GM19043 (cell line): ENCODE data around the gene ZNF813.
"Not testable (repeated sequence)": the region's sequence is repeated elsewhere in the genome, so short reads cannot be mapped to it uniquely, and the experiment has no call there.

Source experiments
- ATAC-seq: cut with Tn5 transposase; IDR thresholded peaks from one replicate; pipeline ENCODE4 v1.9.1; 2021; ENCODE audit warnings: low read depth; ENCODE audit not compliant: unreplicated experiment

The ZNF813 gene

GRCh38 chr19:53475470-53475869 is 7.9 kb downstream of the ZNF813 start:
- ATAC-seq: not testable (repeated sequence)

DNA sequence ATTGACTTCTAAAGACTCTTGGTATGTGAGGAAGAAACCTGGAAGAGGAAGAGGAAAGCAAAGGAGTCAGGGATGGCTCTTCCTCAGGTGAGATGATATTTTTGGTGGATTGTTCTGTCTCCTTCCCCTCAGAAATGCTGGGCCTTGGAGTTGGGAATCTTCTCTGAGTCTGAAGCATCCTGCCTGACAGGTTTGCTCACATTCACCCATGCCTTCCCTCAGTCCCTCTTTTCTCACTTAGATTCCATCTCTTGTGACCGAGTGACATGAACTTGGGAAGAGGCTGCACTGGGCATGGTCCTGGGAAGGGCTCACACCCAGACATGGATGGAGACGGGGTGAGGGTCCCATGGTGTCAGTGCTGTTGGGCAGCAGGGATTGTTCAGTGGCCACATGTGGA is 16.2 kb downstream of the ZNF813 start:
- ATAC-seq: not testable (repeated sequence)

DNA sequence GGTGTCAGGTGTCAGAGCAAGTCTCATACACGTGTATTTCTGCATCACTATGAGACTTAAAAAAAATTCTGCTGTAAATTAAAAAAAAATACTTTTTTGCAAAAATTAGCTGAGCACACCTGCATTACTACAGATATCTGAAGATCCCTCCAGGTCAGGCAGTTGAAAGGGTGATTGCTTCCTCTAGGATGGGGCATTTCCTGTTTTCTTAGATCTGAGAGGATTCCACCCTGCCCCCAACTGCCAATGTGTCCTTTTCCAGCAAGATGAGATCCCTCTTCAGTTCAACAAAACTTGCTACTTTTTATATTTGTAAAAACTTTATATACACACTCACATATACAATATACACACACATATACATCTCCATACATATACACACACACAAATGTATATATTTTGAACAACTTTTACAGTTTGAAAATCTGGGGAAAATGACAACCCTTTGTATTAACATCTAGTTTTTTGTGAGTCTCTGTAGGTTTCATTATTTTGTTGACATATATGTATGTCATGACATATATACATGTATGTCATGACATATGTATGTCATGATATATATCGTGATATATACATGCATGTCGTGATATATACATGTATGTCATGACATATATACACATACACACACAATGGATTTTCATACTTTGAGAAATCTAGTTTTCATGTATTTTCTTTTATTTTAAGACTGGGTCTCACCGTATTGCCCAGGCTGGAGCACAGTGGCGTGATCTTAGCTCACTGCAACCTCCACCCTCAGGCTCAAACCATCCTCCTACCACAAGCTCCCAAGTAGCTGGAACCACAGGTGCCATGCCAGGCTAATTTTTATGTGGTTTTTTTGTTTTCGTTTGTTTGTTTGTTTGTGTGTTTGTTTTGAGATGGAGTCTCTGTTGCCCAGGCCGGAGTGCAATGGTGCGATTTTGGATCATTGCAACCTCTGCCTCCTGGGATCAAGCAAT is 17.8 kb downstream of the ZNF813 start:
- no peak for ATAC-seq

- no peak for ATAC-seq
These were observed 24.6 kb downstream of the ZNF813 start for GRCh38 chr19:53492153-53492552.

- ATAC-seq: not testable (repeated sequence)
These were observed 29.9 kb downstream of the ZNF813 start for GRCh38 chr19:53497311-53498023.

GRCh38 chr19:53498024-53498395 is 30.5 kb downstream of the ZNF813 start:
- not testable (repeated sequence) for ATAC-seq

DNA sequence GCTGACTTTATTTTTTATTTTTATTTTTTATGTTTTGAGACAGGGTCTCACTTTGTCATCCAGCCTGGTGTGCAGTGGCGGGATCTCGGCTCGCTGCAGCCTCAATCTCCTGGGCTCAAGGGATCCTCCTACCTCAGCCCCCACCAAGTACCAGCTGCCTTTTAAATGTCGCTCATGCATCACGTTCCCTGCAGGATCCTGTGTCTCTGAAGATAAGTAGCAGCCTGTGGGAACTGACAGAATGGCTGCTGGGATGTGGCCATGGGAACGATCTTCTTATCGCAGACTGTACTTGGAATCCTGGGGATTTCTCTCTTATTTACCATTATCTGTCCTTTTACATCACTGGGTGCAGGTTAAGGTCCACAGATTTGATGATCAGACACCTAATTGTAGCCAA is 35.6 kb downstream of the ZNF813 start:
- not testable (repeated sequence) for ATAC-seq

DNA sequence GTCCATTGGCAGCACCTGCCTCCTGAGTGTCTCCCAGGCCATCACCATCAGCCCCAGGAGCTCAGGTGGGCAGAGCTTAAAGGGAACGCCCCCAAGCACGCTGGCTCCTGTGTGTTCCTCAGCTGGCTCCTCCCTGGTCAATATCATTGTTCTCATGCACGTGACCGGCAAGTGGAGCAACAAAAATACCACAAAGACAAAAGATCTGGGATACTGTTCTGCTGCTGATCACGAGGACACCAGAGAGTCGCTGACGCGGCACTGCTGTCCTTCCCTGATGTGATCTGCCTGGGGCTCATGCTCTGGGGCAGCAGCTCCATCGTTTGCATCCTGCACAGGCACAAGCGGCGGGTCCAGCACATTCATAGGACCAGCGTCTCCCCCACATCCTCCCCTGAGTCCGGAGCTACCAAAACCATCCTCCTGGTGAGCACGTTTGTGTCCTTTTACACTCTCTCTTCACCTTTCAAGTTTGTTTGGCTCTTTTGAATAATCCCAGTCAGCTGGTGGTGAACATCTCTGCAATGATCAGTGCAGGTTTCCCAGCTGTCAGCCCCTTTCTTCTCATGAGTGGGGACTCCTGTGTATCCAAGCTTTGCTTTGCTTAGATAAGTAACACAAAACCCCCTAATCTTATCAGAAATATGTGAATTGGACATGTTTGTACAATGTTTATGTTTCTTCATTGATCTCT is 36.3 kb downstream of the ZNF813 start:
- not testable (repeated sequence) for ATAC-seq

- ATAC-seq: not testable (repeated sequence)
These were observed 36.8 kb downstream of the ZNF813 start for GRCh38 chr19:53504365-53504703.

DNA sequence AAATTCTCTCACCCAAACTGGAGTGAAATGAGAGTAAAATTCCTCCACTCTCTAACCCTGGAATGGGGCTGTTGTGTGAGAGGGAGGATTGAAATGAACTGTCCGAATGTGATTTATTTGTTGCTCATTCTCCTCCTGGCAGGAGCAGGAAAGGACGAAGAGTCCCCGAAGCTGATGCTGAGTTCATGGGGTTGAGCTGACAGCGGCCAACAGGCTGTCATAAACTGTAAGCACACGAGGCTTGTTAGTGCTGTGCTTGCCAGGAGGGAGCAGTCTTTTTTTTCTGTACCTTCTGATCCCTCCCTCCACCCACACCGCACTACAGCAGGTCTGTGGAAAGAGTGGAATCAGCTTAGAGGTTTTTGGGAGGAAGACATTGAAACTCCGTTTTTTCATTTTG is 37.4 kb downstream of the ZNF813 start:
- ATAC-seq: no peak

DNA sequence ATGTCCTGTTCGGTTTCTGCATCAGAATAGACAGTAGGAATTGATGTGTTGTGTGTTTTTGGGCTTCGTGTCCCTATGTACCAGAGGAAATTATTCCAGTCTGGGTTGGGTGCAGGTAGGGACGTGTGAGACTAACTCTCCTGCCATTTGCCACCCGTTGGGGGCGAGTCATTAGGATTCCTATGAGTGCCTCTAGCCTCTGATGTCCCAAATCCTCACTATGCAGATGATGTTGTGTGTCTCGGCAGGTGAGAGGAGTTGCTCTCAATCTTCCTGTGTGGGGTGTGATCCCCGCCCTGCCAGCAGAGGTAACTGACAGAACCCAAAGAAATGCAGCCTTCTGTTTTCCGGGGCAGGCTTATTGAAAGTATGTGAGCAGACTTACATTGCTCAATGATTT is 39.2 kb downstream of the ZNF813 start:
- no peak for ATAC-seq

- ATAC-seq: no peak
These were observed 40.2 kb downstream of the ZNF813 start for GRCh38 chr19:53507523-53508442.

- ATAC-seq: no peak
These were observed 41.9 kb downstream of the ZNF813 start for GRCh38 chr19:53509443-53509842.

- ATAC-seq: no peak
These were observed 42.3 kb downstream of the ZNF813 start for GRCh38 chr19:53509845-53510244.

DNA sequence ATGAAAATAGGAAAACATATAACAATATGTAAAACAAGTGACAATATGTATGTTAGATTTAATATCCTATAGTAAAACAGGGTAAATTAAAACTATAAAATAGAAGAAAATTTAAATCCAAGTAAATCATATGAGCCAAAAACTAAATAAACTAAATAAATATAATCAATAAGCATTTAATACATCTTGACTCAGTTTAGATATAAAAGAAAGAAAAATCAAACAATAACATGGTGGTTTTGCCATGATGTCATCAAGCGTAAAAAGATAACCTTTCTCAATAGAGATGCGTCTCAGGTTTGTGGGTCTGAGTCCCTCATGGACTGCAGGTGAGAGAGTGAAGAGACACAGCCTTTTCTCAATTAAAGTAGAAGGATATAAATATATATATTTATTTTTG is 43.8 kb downstream of the ZNF813 start:
- ATAC-seq: no peak

- ATAC-seq: no peak
These were observed 44.4 kb downstream of the ZNF813 start for GRCh38 chr19:53511933-53512374.

DNA sequence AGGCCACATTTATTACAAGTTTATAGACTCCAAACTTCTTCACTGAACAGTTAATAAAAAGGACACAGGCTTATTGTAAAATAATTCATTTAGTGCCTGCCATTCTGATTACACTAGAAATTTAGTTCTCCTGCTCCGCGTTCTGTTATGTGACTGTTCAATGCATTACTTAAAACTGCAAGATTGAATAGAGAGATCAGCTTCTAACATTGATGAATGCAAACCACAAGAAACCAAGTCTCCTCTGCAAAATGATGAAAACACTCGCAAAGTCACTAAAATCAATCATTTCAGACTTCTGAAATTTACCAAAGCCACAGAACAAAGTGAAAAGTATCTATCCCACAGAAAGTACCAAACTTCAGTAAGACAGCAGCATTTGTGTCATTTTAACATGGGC is 47.5 kb downstream of the ZNF813 start:
- not testable (repeated sequence) for ATAC-seq

DNA sequence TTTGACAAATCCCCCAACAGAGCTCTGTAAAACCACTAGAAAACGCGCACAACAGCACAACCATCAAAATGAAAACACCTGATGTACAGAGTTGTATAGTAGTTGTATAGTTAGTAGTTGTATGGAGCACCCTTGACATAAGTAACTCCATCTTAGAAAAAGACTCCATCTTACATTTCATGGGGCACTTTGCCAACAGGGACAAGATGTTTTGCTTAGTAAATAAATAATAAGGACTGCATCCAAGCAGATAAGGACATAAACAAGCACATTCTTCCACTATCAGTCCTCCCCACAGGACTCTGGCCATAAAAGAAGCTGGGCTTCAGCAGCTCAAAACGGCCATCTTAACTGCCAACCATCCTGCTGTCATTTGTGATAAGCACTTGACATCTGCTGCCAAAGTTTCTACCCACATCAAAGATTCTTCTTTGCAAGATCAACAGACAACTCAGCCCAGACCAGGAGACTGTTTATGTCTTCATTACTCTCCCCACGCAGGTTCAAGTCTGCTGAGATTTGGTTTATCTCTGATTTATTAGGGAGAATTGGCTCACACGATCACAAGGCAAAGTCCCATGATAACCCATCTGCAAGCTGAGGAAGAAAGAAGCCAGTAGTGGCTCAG is 49.7 kb downstream of the ZNF813 start:
- ATAC-seq: no peak

DNA sequence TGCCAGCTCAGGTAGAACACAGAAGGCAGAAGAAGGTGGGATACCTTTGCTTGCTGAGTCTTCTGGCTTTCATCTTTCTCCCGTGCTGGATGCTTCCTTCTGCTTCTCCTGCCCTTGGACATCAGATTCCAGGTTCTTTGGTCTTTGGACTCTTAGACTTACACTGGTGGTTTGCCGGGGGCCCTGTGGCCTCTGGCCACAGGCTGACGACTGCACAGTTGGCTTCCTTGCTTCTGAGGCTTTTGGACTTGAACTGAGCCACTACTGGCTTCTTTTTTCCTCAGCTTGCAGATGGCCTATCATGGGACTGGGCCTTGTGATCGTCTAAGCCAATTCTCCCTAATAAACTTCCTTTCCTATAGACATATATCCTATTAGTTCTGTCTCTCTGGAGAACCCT is 50.6 kb downstream of the ZNF813 start:
- no peak for ATAC-seq

GRCh38 chr19:53518716-53519115 is 51.2 kb downstream of the ZNF813 start:
- no peak for ATAC-seq
